HCT116 (cell line): Measurements from ENCODE around the gene NELL1. TPM values are rescaled to one million over a fixed set of nuclear protein-coding genes. Genes with fewer than 3 reads are reported as not detected.

Experiments
- ATAC-seq: fragments of 200-7000 bp; cut with Tn5 transposase; 2 replicates; pipeline ENCODE4 v1.9.1; 2020; ENCODE audit warnings: mild to moderate bottlenecking, moderate library complexity
- BruUV-seq: library from RNA; stranded (reverse); fragments of 400-500 nt; replicated peaks from 2 replicates; lab custom pipeline; 2021; lab: Mats Ljungman, UMichigan
- CTCF ChIA-PET: fragments of 300-600 bp; sonication (Branson Sonifier 250); formaldehyde crosslinking; loops from one replicate; lab custom pipeline; 2021; ENCODE audit warnings: antibody characterized with exemption; lab: Charles Lee
- POLR2A ChIA-PET: fragments of 300-600, 350-600 bp; sonication (Branson Sonifier 250); formaldehyde crosslinking; loops from one replicate; lab custom pipeline; 2021; ENCODE audit warnings: antibody characterized with exemption; lab: Charles Lee
- RAD21 ChIA-PET, 2 experiments: fragments of 300-600 bp; sonication (Branson Sonifier 250); formaldehyde crosslinking; loops; one replicate each; lab custom pipeline; 2023; ENCODE audit warnings: low total read pairs in 2 of 2; ENCODE audit not compliant: uncharacterized antibody in 2 of 2, unreplicated experiment in 2 of 2, low non-redundant PET in 1 of 2; lab: Charles Lee
- DNase-seq: peaks from one replicate; pipeline ENCODE4 v3.0.0-alpha.2; 2010; ENCODE audit warnings: low read depth, low spot score
- H2AFZ ChIP-seq: fragments of 200-600 bp; shearing (Covaris generic), sonication (generic); 2 replicates; pipeline ENCODE4 v1.6.1; 2017; ENCODE audit warnings: low read depth, mixed run types, mixed read lengths, antibody characterized with exemption, low read length; ENCODE audit not compliant: poor library complexity, severe bottlenecking
- H3K27ac ChIP-seq: 2 replicates; pipeline ENCODE4 v1.5.1; 2012; ENCODE audit warnings: low read depth, low read length
- H3K27me3 ChIP-seq: fragments of 200-600 bp; sonication (generic); 2 replicates; pipeline ENCODE4 v1.6.1; 2016; ENCODE audit warnings: mixed run types, low read length, mixed read lengths; ENCODE audit not compliant: insufficient read depth
- H3K36me3 ChIP-seq, 2 experiments: fragments of 200-500 bp in 1 of 2; fragments of 200-600 bp in 1 of 2; sonication (Bioruptor generic) in 1 of 2; sonication (generic) in 1 of 2; 2 replicates each; pipeline versions ENCODE4 v1.5.1 to v1.6.1; 2014 to 2016; ENCODE audit warnings: low read length in 2 of 2, inconsistent platforms in 1 of 2, mixed read lengths in 1 of 2, mixed run types in 1 of 2; ENCODE audit not compliant: insufficient read depth in 2 of 2, control insufficient read depth in 1 of 2
- H3K4me1 ChIP-seq, 2 experiments: fragments of 200-600 bp in 1 of 2; sonication (generic) in 1 of 2; 2 replicates each; pipeline versions ENCODE4 v1.5.1 to v1.6.1; 2012 to 2017; ENCODE audit warnings: low read length in 2 of 2, inconsistent platforms in 1 of 2, mild to moderate bottlenecking in 1 of 2, mixed read lengths in 1 of 2, mixed run types in 1 of 2, moderate library complexity in 1 of 2; ENCODE audit not compliant: insufficient read depth in 2 of 2, control insufficient read depth in 1 of 2
- H3K4me2 ChIP-seq: fragments of 200-600 bp; sonication (generic); 2 replicates; pipeline ENCODE4 v1.6.1; 2017; ENCODE audit warnings: mixed run types, low read length, mixed read lengths
- H3K4me3 ChIP-seq, 2 experiments: fragments of 200-600 bp in 1 of 2; sonication (generic) in 1 of 2; replicated peaks in 1 of 2; 2 replicates each; pipeline ENCODE4 v1.5.1; 2011 to 2016; ENCODE audit warnings: low read length in 2 of 2, control low read depth in 1 of 2, low read depth in 1 of 2, mild to moderate bottlenecking in 1 of 2, mixed read lengths in 1 of 2, mixed run types in 1 of 2
- H3K79me2 ChIP-seq: fragments of 200-600 bp; sonication (generic); 2 replicates; pipeline ENCODE4 v1.6.1; 2017; ENCODE audit warnings: mild to moderate bottlenecking, mixed run types, low read length, moderate library complexity, mixed read lengths; ENCODE audit not compliant: insufficient read depth
- H3K9ac ChIP-seq: fragments of 200-600 bp; sonication (generic); 2 replicates; pipeline ENCODE4 v1.6.1; 2016; ENCODE audit warnings: low read length, mixed read lengths
- H3K9me2 ChIP-seq: fragments of 200-600 bp; sonication (generic), shearing (Covaris generic); 2 replicates; pipeline ENCODE4 v1.6.1; 2017; ENCODE audit warnings: mixed run types, mild to moderate bottlenecking, moderate library complexity; ENCODE audit not compliant: insufficient read depth
- H3K9me3 ChIP-seq, 2 experiments: fragments of 200-500 bp in 1 of 2; fragments of 200-600 bp in 1 of 2; sonication (Bioruptor generic) in 1 of 2; sonication (generic) in 1 of 2; 2 replicates each; pipeline ENCODE4 v1.6.1; 2014 to 2017; ENCODE audit warnings: low read length in 2 of 2, mixed read lengths in 2 of 2, inconsistent platforms in 1 of 2, low read depth in 1 of 2, mild to moderate bottlenecking in 1 of 2, mixed run types in 1 of 2, moderate library complexity in 1 of 2; ENCODE audit not compliant: control insufficient read depth in 1 of 2, insufficient read depth in 1 of 2
- H4K20me1 ChIP-seq: fragments of 200-600 bp; sonication (generic), shearing (Covaris generic); 2 replicates; pipeline ENCODE4 v1.6.1; 2017; ENCODE audit warnings: mixed run types, mild to moderate bottlenecking, moderate library complexity; ENCODE audit not compliant: insufficient read depth
- ATF3 ChIP-seq: IDR thresholded peaks from 2 replicates; pipeline ENCODE4 v1.6.1; 2012
- CBX3 ChIP-seq: IDR thresholded peaks from 2 replicates; pipeline ENCODE4 v1.6.1; 2012; ENCODE audit warnings: low read depth
- CTCF ChIP-seq, 3 experiments: fragments of 200-600 bp in 1 of 3; sonication (generic) in 1 of 3; IDR thresholded peaks in 2 of 3; conservative IDR thresholded peaks in 1 of 3; 2 replicates each; pipeline ENCODE4 v1.5.1; 2012 to 2017; ENCODE audit warnings: low read depth in 2 of 3, low read length in 2 of 3, antibody characterized with exemption in 1 of 3, borderline replicate concordance in 1 of 3, control low read depth in 1 of 3, mild to moderate bottlenecking in 1 of 3, mixed read lengths in 1 of 3, mixed run types in 1 of 3, moderate library complexity in 1 of 3; ENCODE audit not compliant: insufficient read depth in 1 of 3
- EGR1 ChIP-seq: IDR thresholded peaks from 2 replicates; pipeline ENCODE4 v1.6.1; 2012; ENCODE audit warnings: low read depth
- EZH2 ChIP-seq: fragments of 200-600 bp; sonication (generic); IDR thresholded peaks from 2 replicates; pipeline ENCODE4 v1.6.1; 2017; ENCODE audit warnings: antibody characterized with exemption, mixed run types
- FOSL1 ChIP-seq: IDR thresholded peaks from 2 replicates; pipeline ENCODE4 v1.6.1; 2012; ENCODE audit warnings: low read depth
- JUND ChIP-seq: IDR thresholded peaks from 2 replicates; pipeline ENCODE4 v1.6.1; 2012
- POLR2A ChIP-seq: IDR thresholded peaks from 2 replicates; pipeline ENCODE4 v1.7.0; 2011; ENCODE audit warnings: borderline replicate concordance; ENCODE audit not compliant: insufficient read depth, insufficient read length; ENCODE audit errors: extremely low read depth
- POLR2AphosphoS5 ChIP-seq: IDR thresholded peaks from 2 replicates; pipeline ENCODE4 v1.6.1; 2011; ENCODE audit warnings: mild to moderate bottlenecking, low read depth, low read length, moderate library complexity
- SP1 ChIP-seq: IDR thresholded peaks from 2 replicates; pipeline ENCODE4 v1.6.1; 2012; ENCODE audit warnings: low read depth
- SRF ChIP-seq: IDR thresholded peaks from 2 replicates; pipeline ENCODE4 v1.6.1; 2012; ENCODE audit warnings: low read depth
- ZFX ChIP-seq: fragments of 450-650 bp; IDR thresholded peaks from 2 replicates; pipeline ENCODE4 v1.6.1; 2017
- intact Hi-C: fragments of 100-400 bp; cut with micrococcal nuclease; formaldehyde crosslinking; loops from 2 replicates; pipeline ENCODE4 v1.10.0; 2022
- total RNA-seq: library from RNA; stranded (reverse); gene quantifications from one replicate; pipeline ENCODE4 v1.2.1, GENCODE V29; 2021; ENCODE audit not compliant: unreplicated experiment

Gene NELL1
- total RNA-seq, 1 experiment from 2014 or later = not detected

- ChIA-PET CTCF (no interaction called here), POLR2A (no interaction called here), RAD21 (no interaction called here)
- Histone ChIP-seq H2AFZ (no peak overlapping the region), H4K20me1 (no peaks in the 10 kb centered on the region), H3K4me1 (no peaks in the 10 kb centered on the region), H3K9ac (no peak overlapping the region), H3K27me3 (no peaks in the 10 kb centered on the region), H3K9me3 (peaks cover 0 to 4% of the 10 kb centered on the region in 2 experiments; a peak in 1 of 4 replicates), H3K4me3 (no peak overlapping the region), H3K79me2 (no peaks in the 10 kb centered on the region), H3K9me2 (no peaks in the 10 kb centered on the region), H3K36me3 (no peaks in the 10 kb centered on the region), H3K4me2 (no peak overlapping the region), H3K27ac (no peak overlapping the region)
- DNase-seq (no peak), ATAC-seq (no peak)
- no TSS peak for BruUV-seq
- TF ChIP-seq SP1 = no peak
- TF ChIP-seq JUND = no peak
- TF ChIP-seq POLR2AphosphoS5 = no peak
- TF ChIP-seq CTCF (IDR thresholded peaks at IDR 0.05 in 2 of 3, conservative IDR thresholded peaks at IDR 0.05 in 1 of 3; ENCODE audit: borderline replicate concordance in 1 of 3, insufficient read depth in 1 of 3, low read depth in 2 of 3, low read length in 2 of 3) = no peak
- no peak for TF ChIP-seq FOSL1
- no peak for TF ChIP-seq EZH2
- no peak for TF ChIP-seq ZFX
- no peak for TF ChIP-seq ATF3
- no peak for TF ChIP-seq SRF
- no peak for TF ChIP-seq CBX3
- TF ChIP-seq POLR2A = no peak
- intact Hi-C loops = no loop called here
Observed at GRCh38 chr11:21492931-21493330, 823.5 kb downstream of the NELL1 start.

GRCh38 chr11:21494946-21495345, 825.6 kb downstream of the NELL1 start:
- peaks cover 2 to 3% of the 10 kb centered on the region in 2 experiments; a peak in 1 of 4 replicates for H3K9me3 ChIP-seq
- ChIA-PET RAD21 (no interaction called here), POLR2A (no interaction called here), CTCF (no interaction called here)
- ATAC-seq (no peak), DNase-seq (no peak)
- no peak overlapping the region for H3K9ac ChIP-seq
- intact Hi-C loops = no loop called here
- no peaks in the 10 kb centered on the region for H4K20me1 ChIP-seq
- H3K4me3 ChIP-seq = no peak overlapping the region
- H3K27me3 ChIP-seq = no peaks in the 10 kb centered on the region
- no peak overlapping the region for H3K4me2 ChIP-seq
- H3K27ac ChIP-seq = no peak overlapping the region
- no peaks in the 10 kb centered on the region for H3K79me2 ChIP-seq
- no peaks in the 10 kb centered on the region for H3K4me1 ChIP-seq
- no TSS peak for BruUV-seq
- no peak overlapping the region for H2AFZ ChIP-seq
- H3K9me2 ChIP-seq = no peaks in the 10 kb centered on the region
- TF ChIP-seq EGR1 (no peak), CTCF (IDR thresholded peaks at IDR 0.05 in 2 of 3, conservative IDR thresholded peaks at IDR 0.05 in 1 of 3; ENCODE audit: borderline replicate concordance in 1 of 3, insufficient read depth in 1 of 3, low read depth in 2 of 3, low read length in 2 of 3) (no peak), CBX3 (no peak), FOSL1 (no peak)
- TF ChIP-seq, all 23 proteins: peak for 0
- no peaks in the 10 kb centered on the region for H3K36me3 ChIP-seq
